OCI-LY1 (cell line): ENCODE data around the gene PTPRT.

Experiments
- CTCF ChIP-seq: fragments of 200-600 bp; sonication (generic), shearing (Covaris generic); IDR thresholded peaks from 2 replicates; pipeline ENCODE4 v1.5.1; 2017; ENCODE audit warnings: mild to moderate bottlenecking, antibody characterized with exemption, low read length, moderate library complexity, mixed read lengths
- EZH2 ChIP-seq: fragments of 200-600 bp; sonication (generic), shearing (Covaris generic); IDR thresholded peaks from 2 replicates; pipeline ENCODE4 v1.8.0; 2017; ENCODE audit warnings: borderline replicate concordance, mixed run types, mild to moderate bottlenecking, antibody characterized with exemption, low read length, moderate library complexity, mixed read lengths

GRCh38 chr20:42179768-42180167 is 1009.9 kb downstream of the PTPRT start:
- TF ChIP-seq CTCF: no peak
- no peak for TF ChIP-seq EZH2
